HG03095 (cell line): ENCODE data around the gene WSB1.

Source experiments
- ATAC-seq: cut with Tn5 transposase; IDR thresholded peaks from one replicate; pipeline ENCODE4 v1.9.1; 2021; ENCODE audit warnings: moderate library complexity; ENCODE audit not compliant: unreplicated experiment

Gene WSB1

DNA sequence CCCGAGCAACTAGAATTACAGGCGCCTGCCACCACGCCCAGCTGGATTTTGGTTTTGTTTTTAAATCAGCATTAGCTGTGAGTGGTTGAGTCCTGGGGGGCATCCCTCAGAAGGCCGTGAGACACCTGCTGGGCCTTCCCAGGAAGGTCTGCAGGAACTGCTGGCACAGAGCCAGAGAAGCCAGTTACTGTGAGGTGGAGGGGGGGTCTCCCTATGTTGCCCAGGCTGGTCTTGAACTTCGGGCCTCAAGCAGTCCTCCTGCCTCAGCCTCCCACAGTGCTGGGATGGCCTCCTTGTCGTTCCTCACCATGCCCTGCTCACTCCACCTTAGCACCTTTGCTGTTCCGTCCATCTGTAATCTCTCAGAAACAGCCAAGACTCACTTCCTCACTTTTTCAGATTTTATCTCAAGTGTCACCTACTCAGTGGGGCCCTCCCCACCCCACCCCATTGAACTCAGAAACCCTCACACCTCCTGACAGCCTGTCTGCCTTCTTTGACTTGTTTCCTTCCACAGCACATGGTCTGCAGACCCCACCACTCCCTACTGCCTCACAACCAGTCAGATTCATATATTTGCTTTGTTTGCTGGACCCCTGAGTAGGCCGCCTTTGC is 62.3 kb downstream of the WSB1 start:
- no peak for ATAC-seq

DNA sequence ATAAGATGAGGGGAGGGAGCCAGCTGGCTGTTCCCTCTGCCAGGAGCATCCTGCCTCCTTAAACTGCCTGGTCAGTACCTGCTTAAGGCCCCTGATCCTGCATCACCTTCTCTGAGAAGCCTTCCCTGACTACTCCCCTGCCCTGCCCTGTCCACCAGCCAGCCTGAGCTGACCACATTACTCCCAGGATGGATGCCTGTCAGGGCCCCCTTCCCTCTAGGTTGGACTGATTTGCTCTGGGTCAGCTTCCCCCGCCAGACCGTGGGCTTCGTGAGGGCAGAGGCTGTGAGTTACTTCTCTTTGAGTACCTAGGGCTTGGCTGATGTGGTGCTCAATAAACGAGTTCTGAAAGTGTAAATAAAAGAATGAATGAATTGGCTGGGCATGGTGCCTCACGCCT is 63.3 kb downstream of the WSB1 start:
- no peak for ATAC-seq

DNA sequence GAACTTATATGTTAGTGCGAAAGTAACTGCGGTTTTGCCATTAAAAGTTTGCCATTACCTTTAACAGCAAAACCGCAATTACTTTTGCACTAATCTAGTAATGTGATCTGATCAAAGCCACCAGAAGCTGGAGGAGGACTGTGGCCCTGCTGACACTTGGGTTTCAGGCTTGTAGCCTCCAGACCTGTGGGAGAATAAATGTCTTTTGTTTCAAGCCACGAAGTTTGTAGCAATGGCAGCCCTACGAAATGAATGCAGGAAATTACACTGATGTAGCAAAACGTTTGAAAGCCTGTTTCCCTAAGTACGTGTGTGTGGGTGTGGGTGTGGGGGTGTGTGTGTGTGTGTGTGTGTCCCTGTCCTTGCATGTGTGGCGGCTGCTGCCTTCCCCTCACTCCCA is 66.6 kb downstream of the WSB1 start:
- no peak for ATAC-seq

DNA sequence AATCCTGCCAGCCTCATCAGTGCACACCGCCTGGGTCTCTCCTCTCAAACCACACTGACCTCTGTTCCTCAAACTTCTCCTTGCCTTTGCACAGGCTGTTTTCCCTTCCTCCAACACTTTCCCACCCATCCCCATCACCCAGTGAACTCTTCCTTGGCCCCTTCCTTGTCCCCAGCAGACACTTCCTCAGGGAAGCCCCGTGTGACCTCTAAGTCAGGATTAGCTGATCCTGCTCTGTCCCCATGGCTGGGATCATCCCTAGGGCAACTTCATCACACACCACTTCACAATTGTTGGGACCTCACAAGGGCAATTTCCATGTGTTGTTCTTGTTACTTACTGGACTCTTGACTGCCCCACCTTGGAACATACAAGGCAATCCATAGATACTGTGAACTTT is 67.8 kb downstream of the WSB1 start:
- ATAC-seq = no peak

DNA sequence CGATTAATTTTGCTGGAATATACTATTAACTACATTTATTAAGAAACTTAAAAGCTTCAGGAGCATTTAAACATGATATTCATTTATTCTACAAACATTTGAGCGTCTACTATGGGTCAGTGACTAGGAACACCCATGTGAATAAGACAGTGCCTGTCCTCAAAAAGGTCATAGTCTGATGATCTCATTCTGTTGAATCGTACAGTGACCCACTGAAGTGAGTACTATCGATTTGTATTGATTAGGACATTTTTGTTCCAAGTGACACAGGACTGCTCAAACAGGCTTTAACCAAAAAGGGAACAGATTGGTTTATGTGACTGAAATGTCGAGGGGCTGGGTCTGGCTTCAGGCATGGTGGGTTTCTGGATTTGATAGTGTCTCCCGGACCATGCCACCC is 68.6 kb downstream of the WSB1 start:
- ATAC-seq = no peak

DNA sequence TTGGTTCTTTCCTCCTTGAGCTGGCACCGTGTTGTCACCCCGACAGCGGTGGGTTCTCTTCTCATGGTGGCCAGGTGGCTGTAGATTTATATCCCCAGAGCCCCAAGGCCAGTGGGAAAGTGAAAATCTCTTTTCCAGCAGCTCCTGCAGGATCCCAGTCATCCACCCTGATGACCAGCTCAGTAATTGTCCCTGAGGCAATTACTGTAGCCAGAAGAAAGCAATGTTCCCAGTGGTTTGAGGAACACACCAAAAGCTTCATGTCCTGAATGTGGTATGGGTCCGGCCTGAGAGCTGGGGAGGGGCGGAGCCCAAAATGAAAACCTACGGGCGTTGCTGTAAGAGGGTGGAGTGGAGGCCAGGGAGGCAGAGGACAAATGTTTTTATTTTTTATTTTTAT is 69.0 kb downstream of the WSB1 start:
- no peak for ATAC-seq

DNA sequence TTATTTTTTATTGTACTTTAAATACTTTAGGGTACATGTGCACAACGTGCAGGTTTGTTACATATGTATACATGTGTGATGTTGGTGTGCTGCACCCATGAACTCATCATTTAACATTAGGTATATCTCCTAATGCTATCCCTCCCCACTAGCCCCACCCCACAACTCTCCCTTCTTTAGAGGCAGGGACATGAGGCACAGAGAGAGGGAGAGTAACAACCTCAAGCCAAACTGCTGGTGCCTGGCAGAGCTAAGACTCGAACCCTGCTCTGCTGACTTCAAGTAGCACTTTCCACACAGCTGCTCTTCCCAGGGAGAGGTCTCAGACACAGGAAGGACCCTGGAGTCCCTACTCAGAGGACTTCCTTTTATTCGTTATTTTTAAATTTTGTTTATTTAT is 69.4 kb downstream of the WSB1 start:
- ATAC-seq = no peak
